ELR (cell line): Measurements from ENCODE around the gene PRM3.

Experiments
- DNase-seq: peaks from one replicate; pipeline ENCODE4 v3.0.0-alpha.2; 2015; ENCODE audit warnings: low read depth

PRM3 gene

GRCh38 chr16:11258553-11259492, 14.6 kb downstream of the PRM3 start:
- no peak for DNase-seq

- peak; percentile 85 for DNase-seq
These were observed 16.1 kb downstream of the PRM3 start for GRCh38 chr16:11257131-11257938.

- peak; percentile 70 for DNase-seq
These were observed 16.7 kb downstream of the PRM3 start for GRCh38 chr16:11256661-11257130.

- DNase-seq, result peak; percentile 82
These were observed 17.4 kb downstream of the PRM3 start, which contains the start of gene SOCS1 for GRCh38 chr16:11255737-11256660. Gene SOCS1 (minus strand): TSS chr16:11256204. CDS start chr16:11255478, 726 bp downstream.

- DNase-seq, result peak; percentile 63
These were observed 18.3 kb downstream of the PRM3 start for GRCh38 chr16:11254913-11255736.

- no peak for DNase-seq
These were observed 19.2 kb downstream of the PRM3 start for GRCh38 chr16:11253995-11254912.

- peak; percentile 70 for DNase-seq
These were observed 20.1 kb downstream of the PRM3 start for GRCh38 chr16:11253009-11253994.

- no peak for DNase-seq
These were observed 20.9 kb downstream of the PRM3 start for GRCh38 chr16:11252482-11252931.

GRCh38 chr16:11251525-11252481, 21.6 kb downstream of the PRM3 start:
- DNase-seq, result peak; percentile 50

GRCh38 chr16:11250786-11251524, 22.5 kb downstream of the PRM3 start:
- DNase-seq, result no peak

GRCh38 chr16:11250091-11250785, 23.2 kb downstream of the PRM3 start:
- DNase-seq, result no peak

- no peak for DNase-seq
These were observed 24.0 kb downstream of the PRM3 start for GRCh38 chr16:11249233-11250061.

- no peak for DNase-seq
These were observed 25.3 kb downstream of the PRM3 start for GRCh38 chr16:11248133-11248532.

- DNase-seq, result no peak
These were observed 27.4 kb downstream of the PRM3 start for GRCh38 chr16:11245988-11246387.
